Endothelial cell (in vitro differentiated cells): ENCODE measurements around the gene ACSF3. TPM values are rescaled to one million over a fixed set of nuclear protein-coding genes. Genes with fewer than 3 reads are reported as not detected.

Experiments used
- DNase-seq: peaks from one replicate; pipeline ENCODE4 v3.0.0; 2021; ENCODE audit warnings: low spot score
- H3K27ac Mint-ChIP-seq: one replicate; pipeline ENCODE4 v1.8.0; 2021; ENCODE audit warnings: mixed read lengths, inconsistent platforms; ENCODE audit not compliant: unreplicated experiment
- H3K27me3 Mint-ChIP-seq: one replicate; pipeline ENCODE4 v1.8.0; 2021; ENCODE audit warnings: mild to moderate bottlenecking, moderate library complexity, mixed read lengths, inconsistent platforms; ENCODE audit not compliant: unreplicated experiment
- H3K36me3 Mint-ChIP-seq: one replicate; pipeline ENCODE4 v1.8.0; 2021; ENCODE audit warnings: mild to moderate bottlenecking, low read depth, mixed read lengths, inconsistent platforms; ENCODE audit not compliant: unreplicated experiment
- H3K4me1 Mint-ChIP-seq: one replicate; pipeline ENCODE4 v1.8.0; 2021; ENCODE audit warnings: mild to moderate bottlenecking, mixed read lengths, inconsistent platforms; ENCODE audit not compliant: unreplicated experiment
- H3K4me3 Mint-ChIP-seq: one replicate; pipeline ENCODE4 v1.8.0; 2021; ENCODE audit warnings: mild to moderate bottlenecking, mixed read lengths, inconsistent platforms; ENCODE audit not compliant: unreplicated experiment
- H3K9me3 Mint-ChIP-seq: one replicate; pipeline ENCODE4 v1.8.0; 2021; ENCODE audit warnings: mixed read lengths, inconsistent platforms; ENCODE audit not compliant: unreplicated experiment
- total RNA-seq: library from RNA; stranded (reverse); fragmentation: NEBNext Ultra II Directional; extraction: Animal tissue kit (Norgen Biotek cat#: 25700); gene quantifications from one replicate; pipeline ENCODE4 v1.2.1, GENCODE V29; 2021; ENCODE audit not compliant: unreplicated experiment
- TF ChIP-seq, protein P1 (sequence below): fragments of 200-600 bp; sonication (generic); IDR thresholded peaks from one replicate; pipeline ENCODE4 v1.5.0; 2021; ENCODE audit warnings: antibody characterized with exemption; ENCODE audit not compliant: unreplicated experiment

The ACSF3 gene
- total RNA-seq, 1 donor from 2014 or later, result 28.2 TPM

DNA sequence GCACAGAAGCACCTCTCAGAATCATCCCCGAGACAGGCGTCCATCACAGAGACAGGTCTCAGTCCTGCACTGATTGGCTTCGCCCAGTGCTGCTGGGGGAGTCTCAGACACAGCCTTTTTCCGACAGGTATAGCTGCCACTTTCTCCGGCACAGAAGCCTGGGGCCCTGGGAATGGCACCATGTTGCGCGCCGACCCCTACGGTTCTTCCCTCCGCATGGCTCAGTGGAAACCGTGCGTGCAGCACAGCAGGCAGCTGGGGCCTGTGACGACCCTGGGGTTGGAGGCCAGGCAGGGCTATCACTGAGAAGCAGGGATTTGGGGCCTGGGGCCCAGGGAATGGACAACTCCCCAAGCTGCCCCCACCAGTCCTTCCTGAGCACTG lies 48.2 kb downstream of the ACSF3 start:
- Mint-ChIP-seq H3K9me3 (no peaks in the 10 kb centered on the region), H3K27me3 (peaks cover 9% of the 10 kb centered on the region), H3K4me1 (no peaks in the 10 kb centered on the region), H3K27ac (no peak overlapping the region), H3K4me3 (no peak overlapping the region), H3K36me3 (peaks cover 10% of the 10 kb centered on the region)
- no peak for DNase-seq
- TF ChIP-seq, protein P1, sequence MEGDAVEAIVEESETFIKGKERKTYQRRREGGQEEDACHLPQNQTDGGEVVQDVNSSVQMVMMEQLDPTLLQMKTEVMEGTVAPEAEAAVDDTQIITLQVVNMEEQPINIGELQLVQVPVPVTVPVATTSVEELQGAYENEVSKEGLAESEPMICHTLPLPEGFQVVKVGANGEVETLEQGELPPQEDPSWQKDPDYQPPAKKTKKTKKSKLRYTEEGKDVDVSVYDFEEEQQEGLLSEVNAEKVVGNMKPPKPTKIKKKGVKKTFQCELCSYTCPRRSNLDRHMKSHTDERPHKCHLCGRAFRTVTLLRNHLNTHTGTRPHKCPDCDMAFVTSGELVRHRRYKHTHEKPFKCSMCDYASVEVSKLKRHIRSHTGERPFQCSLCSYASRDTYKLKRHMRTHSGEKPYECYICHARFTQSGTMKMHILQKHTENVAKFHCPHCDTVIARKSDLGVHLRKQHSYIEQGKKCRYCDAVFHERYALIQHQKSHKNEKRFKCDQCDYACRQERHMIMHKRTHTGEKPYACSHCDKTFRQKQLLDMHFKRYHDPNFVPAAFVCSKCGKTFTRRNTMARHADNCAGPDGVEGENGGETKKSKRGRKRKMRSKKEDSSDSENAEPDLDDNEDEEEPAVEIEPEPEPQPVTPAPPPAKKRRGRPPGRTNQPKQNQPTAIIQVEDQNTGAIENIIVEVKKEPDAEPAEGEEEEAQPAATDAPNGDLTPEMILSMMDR, result no peak

DNA sequence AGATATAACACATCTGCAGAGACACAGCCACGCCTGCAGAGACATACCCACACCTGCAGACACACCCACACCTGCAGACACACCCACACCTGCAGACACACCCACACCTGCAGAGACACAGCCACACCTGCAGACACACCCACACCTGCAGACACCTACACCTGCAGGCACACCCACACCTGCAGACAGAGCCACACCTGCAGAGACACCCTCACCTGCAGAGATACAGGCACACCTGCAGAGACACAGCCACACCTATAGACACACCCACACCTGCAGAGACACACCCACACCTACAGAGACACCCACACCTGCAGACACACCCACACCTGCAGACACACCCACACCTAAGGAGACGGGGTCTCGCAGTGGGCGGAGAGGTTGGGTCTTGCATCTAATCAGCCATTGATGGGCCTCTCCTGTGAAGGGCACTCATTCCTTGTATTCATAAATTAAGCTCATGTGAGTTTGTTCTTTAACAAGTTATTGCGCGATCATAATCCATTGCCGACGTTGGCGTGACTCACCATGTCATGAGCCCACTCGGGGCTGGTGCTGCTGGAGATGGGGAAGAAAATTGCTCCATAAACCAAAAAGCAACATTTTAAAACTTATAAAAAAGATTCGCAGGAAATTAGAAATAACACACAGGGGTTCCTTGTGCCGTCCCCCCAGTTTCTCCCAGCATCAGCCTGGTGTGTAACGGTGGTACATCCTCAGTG lies 49.0 kb downstream of the ACSF3 start:
- Mint-ChIP-seq H3K27me3 (peaks cover 8% of the 10 kb centered on the region), H3K4me1 (no peaks in the 10 kb centered on the region), H3K4me3 (no peak overlapping the region), H3K36me3 (peaks cover 12% of the 10 kb centered on the region), H3K27ac (no peak overlapping the region), H3K9me3 (peaks cover 2% of the 10 kb centered on the region)
- DNase-seq, result no peak
- TF ChIP-seq, protein P1, result no peak

DNA sequence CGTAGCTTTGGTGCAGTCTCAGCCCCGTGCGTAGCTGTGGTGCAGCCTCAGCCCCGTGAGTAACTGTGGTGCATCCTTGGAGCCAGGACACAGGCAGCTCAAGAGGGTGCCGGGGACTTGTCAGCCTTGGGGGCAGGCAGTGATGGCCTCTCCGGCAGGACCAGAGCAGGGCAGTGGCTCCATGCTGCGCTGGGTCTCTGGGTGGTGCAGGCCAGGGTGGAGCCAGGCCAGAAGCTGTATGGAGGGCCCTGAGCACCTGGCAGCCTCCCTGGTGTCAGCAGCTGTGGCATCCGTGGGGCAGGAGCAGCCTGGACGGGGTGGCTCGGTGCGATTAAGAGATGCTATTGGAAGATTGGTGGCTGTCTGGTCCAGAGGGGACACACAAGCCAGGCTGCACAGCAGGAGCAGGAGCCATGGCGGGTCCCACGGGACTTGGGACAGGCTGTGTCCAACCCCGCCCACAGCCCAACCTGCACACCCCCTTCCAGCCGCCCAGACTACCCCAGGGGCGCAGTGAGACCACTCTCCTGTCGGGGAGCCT lies 49.6 kb downstream of the ACSF3 start:
- Mint-ChIP-seq H3K36me3 (peaks cover 15% of the 10 kb centered on the region), H3K27me3 (peaks cover 8% of the 10 kb centered on the region), H3K4me1 (no peaks in the 10 kb centered on the region), H3K4me3 (no peak overlapping the region), H3K9me3 (peaks cover 4% of the 10 kb centered on the region), H3K27ac (no peak overlapping the region)
- DNase-seq, result no peak
- TF ChIP-seq, protein P1, result no peak

DNA sequence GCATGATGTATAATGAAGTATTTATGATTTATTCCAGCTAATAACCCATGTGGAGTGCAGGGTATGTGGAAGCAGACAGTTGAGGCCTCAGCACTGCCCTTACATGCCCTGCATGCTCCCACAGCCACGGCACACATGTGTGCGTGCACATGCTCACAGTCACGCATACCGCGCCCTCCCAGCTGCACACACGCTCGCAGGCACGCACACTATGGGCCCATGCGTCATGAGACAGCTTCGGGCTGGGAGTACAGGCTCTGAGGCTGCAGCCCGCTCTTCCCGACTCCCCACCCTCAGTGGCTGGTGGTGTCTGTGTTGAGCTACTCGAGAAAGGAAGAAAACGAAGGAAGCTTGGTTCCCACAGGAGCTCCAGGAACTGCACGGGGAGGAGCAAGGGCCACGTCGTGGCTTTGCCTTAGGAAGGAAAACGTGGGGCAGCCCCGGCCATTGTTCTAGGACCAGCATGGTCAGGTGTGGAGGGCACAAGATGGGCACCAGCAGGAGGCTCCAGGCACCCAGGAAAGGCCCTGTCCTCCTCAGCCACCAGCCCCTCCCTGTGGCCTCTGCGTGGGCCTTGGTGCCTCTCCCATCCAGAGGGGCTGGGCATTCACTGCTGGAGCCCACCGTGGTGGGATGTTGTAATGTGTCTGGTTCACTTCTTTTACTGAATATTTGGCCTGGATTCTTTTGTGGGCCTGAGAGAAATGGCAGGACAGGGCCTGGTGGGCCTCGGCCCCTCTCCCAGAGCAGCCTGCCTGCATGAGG lies 50.4 kb downstream of the ACSF3 start:
- TF ChIP-seq, protein P1, result no peak
- Mint-ChIP-seq H3K27ac (no peak overlapping the region), H3K4me3 (no peak overlapping the region), H3K36me3 (peaks cover 21% of the 10 kb centered on the region), H3K27me3 (peaks cover 11% of the 10 kb centered on the region), H3K9me3 (peaks cover 8% of the 10 kb centered on the region), H3K4me1 (no peaks in the 10 kb centered on the region)
- DNase-seq, result no peak

DNA sequence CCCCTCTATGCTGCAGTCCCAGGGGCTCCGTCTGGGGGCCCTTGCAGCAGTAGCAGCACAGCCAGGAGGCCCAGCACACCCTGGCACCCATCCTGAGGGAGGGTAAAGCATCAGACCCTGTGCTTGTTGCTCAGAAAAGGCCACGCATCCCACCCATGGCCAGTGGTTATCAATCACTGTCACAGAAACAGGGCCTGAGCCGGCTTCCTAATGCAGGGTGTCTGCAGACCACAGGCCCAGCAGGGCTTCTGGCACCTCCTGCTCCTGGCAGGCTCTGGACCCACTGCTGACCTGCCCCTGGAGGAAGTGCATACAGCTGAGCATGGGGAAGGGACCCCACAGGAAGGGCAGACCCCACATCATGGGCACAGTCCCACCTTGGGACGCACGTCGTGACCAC lies 51.0 kb downstream of the ACSF3 start:
- TF ChIP-seq, protein P1, result no peak
- no peak for DNase-seq
- H3K4me1 Mint-ChIP-seq, result no peaks in the 10 kb centered on the region
- no peak overlapping the region for H3K27ac Mint-ChIP-seq
- no peak overlapping the region for H3K4me3 Mint-ChIP-seq
- H3K9me3 Mint-ChIP-seq, result peaks cover 8% of the 10 kb centered on the region
- peaks cover 11% of the 10 kb centered on the region for H3K27me3 Mint-ChIP-seq
- H3K36me3 Mint-ChIP-seq, result peaks cover 27% of the 10 kb centered on the region
